Bronchial epithelial cell (primary cell): ENCODE results near the gene LYRM4. TPM values are rescaled to one million over a fixed set of nuclear protein-coding genes. Genes with fewer than 3 reads are reported as not detected.

Source experiments
- DNase-seq: peaks from one replicate; pipeline ENCODE4 v3.0.0-alpha.2; 2010; ENCODE audit warnings: low read depth
- FAIRE-seq: peaks from 2 replicates; lab custom pipeline; 2011; peaks lifted over from hg19 to GRCh38; lab: Jason Lieb, UNC
- H3K27me3 ChIP-seq: 2 replicates; pipeline ENCODE4 v1.5.1; 2011; ENCODE audit warnings: low read length; ENCODE audit not compliant: control insufficient read depth, insufficient read depth
- H3K36me3 ChIP-seq: 2 replicates; pipeline ENCODE4 v1.5.1; 2011; ENCODE audit warnings: low read length; ENCODE audit not compliant: control insufficient read depth, insufficient read depth
- H3K4me3 ChIP-seq: 2 replicates; pipeline ENCODE4 v1.5.1; 2011; ENCODE audit warnings: mild to moderate bottlenecking, low read depth, low read length, control low read depth
- CTCF ChIP-seq: IDR thresholded peaks from 2 replicates; pipeline ENCODE4 v1.5.1; 2011; ENCODE audit warnings: mild to moderate bottlenecking, moderate library complexity, low read length, control low read depth, inconsistent platforms; ENCODE audit not compliant: insufficient read depth, severe bottlenecking
- total RNA-seq: library from RNA; depleted of rRNA; stranded (reverse); fragments of >200 nt; gene quantifications from 2 replicates; pipeline ENCODE4 v1.2.1, GENCODE V29; 2014

LYRM4 gene
- total RNA-seq, 1 donor from 2014 or later, result 15.3 TPM

GRCh38 chr6:5175635-5176034, 85.1 kb downstream of the LYRM4 start:
- TF ChIP-seq CTCF, result no peak
- DNase-seq, result no peak
- Histone ChIP-seq H3K4me3 (no peak overlapping the region), H3K36me3 (no peaks in the 10 kb centered on the region), H3K27me3 (no peaks in the 10 kb centered on the region)
- no peak for FAIRE-seq

- FAIRE-seq (no peak), DNase-seq (no peak)
- peak; percentile 31 for TF ChIP-seq CTCF
- Histone ChIP-seq H3K4me3 (no peak overlapping the region), H3K27me3 (no peaks in the 10 kb centered on the region), H3K36me3 (no peaks in the 10 kb centered on the region)
Observed at GRCh38 chr6:5174756-5175549, 85.8 kb downstream of the LYRM4 start.

GRCh38 chr6:5174244-5174643, 86.5 kb downstream of the LYRM4 start:
- H3K4me3 ChIP-seq, result no peak overlapping the region
- FAIRE-seq, result no peak
- H3K27me3 ChIP-seq, result no peaks in the 10 kb centered on the region
- TF ChIP-seq CTCF, result no peak
- no peak for DNase-seq
- no peaks in the 10 kb centered on the region for H3K36me3 ChIP-seq

GRCh38 chr6:5173810-5174209, 86.9 kb downstream of the LYRM4 start:
- FAIRE-seq (no peak), DNase-seq (no peak)
- TF ChIP-seq CTCF, result no peak
- no peak overlapping the region for H3K4me3 ChIP-seq
- H3K27me3 ChIP-seq, result no peaks in the 10 kb centered on the region
- no peaks in the 10 kb centered on the region for H3K36me3 ChIP-seq

- no peaks in the 10 kb centered on the region for H3K27me3 ChIP-seq
- no peak overlapping the region for H3K4me3 ChIP-seq
- DNase-seq (no peak), FAIRE-seq (no peak)
- no peaks in the 10 kb centered on the region for H3K36me3 ChIP-seq
- no peak for TF ChIP-seq CTCF
Observed at GRCh38 chr6:5172897-5173474, 87.8 kb downstream of the LYRM4 start.
